PC-9 (cell line): ENCODE measurements around the gene ADAM17. TPM values are rescaled to one million over a fixed set of nuclear protein-coding genes. Genes with fewer than 3 reads are reported as not detected.

Source experiments
- BruUV-seq: library from RNA; stranded (reverse); fragments of 400-500 nt; replicated peaks from 2 replicates; lab custom pipeline; 2021; lab: Mats Ljungman, UMichigan
- CTCF ChIA-PET: fragments of 300-600 bp; sonication (Branson Sonifier 250); formaldehyde crosslinking; loops from one replicate; lab custom pipeline; 2022; ENCODE audit warnings: antibody characterized with exemption; lab: Charles Lee
- POLR2A ChIA-PET: fragments of 300-600 bp; sonication (Branson Sonifier 250); formaldehyde crosslinking; loops from one replicate; lab custom pipeline; 2022; ENCODE audit warnings: antibody characterized with exemption; ENCODE audit not compliant: unreplicated experiment; lab: Charles Lee
- DNase-seq, 2 experiments: peaks; one replicate each; pipeline versions ENCODE4 v3.0.0 to v3.0.0-alpha.2; 2015 to 2022; ENCODE audit warnings: mixed read lengths in 1 of 2
- H2AFZ ChIP-seq: fragments of 200-600 bp; sonication (generic); 2 replicates; pipeline ENCODE4 v1.8.1; 2017; ENCODE audit warnings: antibody characterized with exemption
- H3F3A ChIP-seq: fragments of 200-600 bp; sonication (generic); 2 replicates; pipeline ENCODE4 v1.8.1; 2017; ENCODE audit warnings: antibody characterized with exemption, mild to moderate bottlenecking, low read depth; ENCODE audit not compliant: insufficient read depth
- H3K27ac ChIP-seq: fragments of 200-600 bp; sonication (generic); 2 replicates; pipeline ENCODE4 v1.6.1; 2016; ENCODE audit warnings: mixed run types
- H3K27me3 ChIP-seq: fragments of 200-600 bp; sonication (generic); 2 replicates; pipeline ENCODE4 v1.6.1; 2016; ENCODE audit warnings: low read depth, mixed run types; ENCODE audit not compliant: insufficient read depth
- H3K36me3 ChIP-seq: fragments of 200-600 bp; sonication (generic); 2 replicates; pipeline ENCODE4 v1.6.1; 2016; ENCODE audit warnings: low read depth, mixed run types
- H3K4me1 ChIP-seq: fragments of 200-600 bp; sonication (generic); replicated peaks from 2 replicates; pipeline ENCODE4 v1.6.1; 2016; ENCODE audit warnings: mixed run types; ENCODE audit not compliant: insufficient read depth
- H3K4me2 ChIP-seq: fragments of 200-600 bp; sonication (generic); 2 replicates; pipeline ENCODE4 v1.6.1; 2017; ENCODE audit warnings: mixed run types
- H3K4me3 ChIP-seq: fragments of 200-600 bp; sonication (generic); 2 replicates; pipeline ENCODE4 v1.6.1; 2016; ENCODE audit warnings: mixed run types
- H3K79me2 ChIP-seq: fragments of 200-600 bp; sonication (generic); 2 replicates; pipeline ENCODE4 v1.6.1; 2017; ENCODE audit warnings: low read depth, mixed run types
- H3K9me2 ChIP-seq: fragments of 200-600 bp; sonication (generic); 2 replicates; pipeline ENCODE4 v1.8.1; 2017; ENCODE audit warnings: mild to moderate bottlenecking; ENCODE audit not compliant: insufficient read depth
- H3K9me3 ChIP-seq: fragments of 200-600 bp; sonication (generic); 2 replicates; pipeline ENCODE4 v1.8.1; 2016; ENCODE audit warnings: low read depth; ENCODE audit not compliant: insufficient read depth
- H4K20me1 ChIP-seq: fragments of 200-600 bp; sonication (generic); 2 replicates; pipeline ENCODE4 v1.8.1; 2017; ENCODE audit not compliant: insufficient read depth
- CTCF ChIP-seq: fragments of 200-600 bp; sonication (generic); conservative IDR thresholded peaks from 2 replicates; pipeline ENCODE4 v1.6.1; 2017; ENCODE audit warnings: mixed run types, antibody characterized with exemption, mild to moderate bottlenecking, moderate library complexity
- EZH2 ChIP-seq: fragments of 200-600 bp; sonication (generic); IDR thresholded peaks from 2 replicates; pipeline ENCODE4 v1.8.0; 2017; ENCODE audit warnings: antibody characterized with exemption, low read depth
- intact Hi-C: fragments of 100-400 bp; cut with micrococcal nuclease; formaldehyde crosslinking; loops from one replicate; pipeline ENCODE4 v1.10.0; 2022; ENCODE audit not compliant: unreplicated experiment
- total RNA-seq: library from RNA; stranded (reverse); gene quantifications from 2 replicates; pipeline ENCODE4 v1.2.3, GENCODE V29; 2021

Gene ADAM17
- total RNA-seq, 1 experiment from 2014 or later = 65.0 TPM

DNA sequence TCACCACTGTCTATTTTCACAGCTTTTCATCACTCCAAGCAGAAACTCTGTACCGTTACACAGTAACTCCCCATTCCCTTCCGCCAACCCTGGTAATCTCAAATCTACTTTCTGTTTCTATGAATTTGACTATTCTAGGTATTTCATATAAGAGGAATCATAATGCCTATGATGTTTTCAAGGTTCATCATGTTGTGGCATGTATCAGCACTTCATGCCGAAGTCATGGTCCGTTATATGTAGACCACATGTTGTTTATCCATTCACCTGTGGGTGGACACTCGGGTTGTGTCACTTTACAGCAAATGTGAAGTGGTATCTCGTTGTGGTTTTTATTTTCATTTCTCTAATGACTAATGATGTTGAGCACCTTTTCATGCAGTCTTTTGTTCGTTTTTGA, 110.5 kb downstream of the ADAM17 start:
- POLR2A ChIA-PET = no interaction called here

DNA sequence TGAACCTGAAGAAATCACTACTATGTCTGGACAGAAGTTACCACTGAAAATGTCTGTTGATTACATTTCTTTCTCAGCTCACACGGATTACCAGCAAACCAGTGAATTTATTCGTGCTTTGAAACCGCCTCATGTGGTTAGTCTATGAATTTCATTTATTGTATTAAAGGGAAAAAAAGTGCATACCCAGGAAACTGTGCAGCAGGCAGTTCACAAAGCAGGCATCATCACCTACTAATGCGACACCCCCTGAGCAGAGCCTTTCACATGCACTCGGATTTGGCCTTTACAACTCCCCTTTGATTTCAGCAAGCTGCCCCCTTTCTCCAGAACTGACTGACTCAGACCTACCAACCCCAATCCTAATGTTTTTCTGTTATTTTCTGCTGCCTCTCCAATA, 112.1 kb downstream of the ADAM17 start:
- Histone ChIP-seq H3K27me3 (no peaks in the 10 kb centered on the region), H3K4me2 (no peak overlapping the region), H3F3A (no peaks in the 10 kb centered on the region), H3K9me3 (no peaks in the 10 kb centered on the region), H3K4me3 (no peak overlapping the region), H2AFZ (no peak overlapping the region), H4K20me1 (no peaks in the 10 kb centered on the region), H3K36me3 (peaks cover 34% of the 10 kb centered on the region), H3K79me2 (no peaks in the 10 kb centered on the region), H3K4me1 (no peaks in the 10 kb centered on the region), H3K27ac (no peak overlapping the region), H3K9me2 (no peaks in the 10 kb centered on the region)
- ChIA-PET CTCF (no interaction called here), POLR2A (no interaction called here)
- intact Hi-C loops = no loop called here
- BruUV-seq = no TSS peak
- TF ChIP-seq CTCF = no peak
- TF ChIP-seq EZH2 = no peak
- no peak for DNase-seq

More for the DNA sequence above, 110.5 kb downstream of the ADAM17 start:
- intact Hi-C loops = no loop called here
- DNase-seq = no peak
- Histone ChIP-seq H3K27ac (no peak overlapping the region), H3K36me3 (peaks cover 44% of the 10 kb centered on the region), H3K4me2 (no peak overlapping the region), H3F3A (no peaks in the 10 kb centered on the region), H3K4me3 (no peak overlapping the region), H3K9me3 (no peaks in the 10 kb centered on the region), H3K4me1 (no peaks in the 10 kb centered on the region), H3K27me3 (no peaks in the 10 kb centered on the region), H3K9me2 (no peaks in the 10 kb centered on the region), H3K79me2 (no peaks in the 10 kb centered on the region), H4K20me1 (no peaks in the 10 kb centered on the region), H2AFZ (no peak overlapping the region)
- CTCF ChIA-PET = no interaction called here
- TF ChIP-seq CTCF (no peak), EZH2 (no peak)
- BruUV-seq = no TSS peak

GRCh38 chr2:9441556-9441955, 114.1 kb downstream of the ADAM17 start:
- no peak for DNase-seq
- Histone ChIP-seq H3K27me3 (no peaks in the 10 kb centered on the region), H4K20me1 (no peaks in the 10 kb centered on the region), H3K27ac (no peak overlapping the region), H3K36me3 (peaks cover 47% of the 10 kb centered on the region), H3K4me3 (no peak overlapping the region), H3K9me3 (no peaks in the 10 kb centered on the region), H3K4me2 (no peak overlapping the region), H3K79me2 (no peaks in the 10 kb centered on the region), H3F3A (0 out of 2 replicates have a peak, but pooled peaks cover 10% of the 10 kb centered on the region), H3K9me2 (no peaks in the 10 kb centered on the region), H2AFZ (no peak overlapping the region), H3K4me1 (no peaks in the 10 kb centered on the region)
- no TSS peak for BruUV-seq
- intact Hi-C loops = no loop called here
- TF ChIP-seq CTCF = no peak
- TF ChIP-seq EZH2 = no peak
- POLR2A ChIA-PET = no interaction called here
- CTCF ChIA-PET = no interaction called here
